HTERT RPE-1 (cell line): Measurements from ENCODE around the gene KCNQ5.
"Not testable (repeated sequence)": the region's sequence is repeated elsewhere in the genome, so short reads cannot be mapped to it uniquely, and the experiment has no call there.

Experiments
- in situ Hi-C: fragments of 300-500 bp; cut with MboI; formaldehyde crosslinking; loops from 4 replicates; pipeline ENCODE4 v1.14.3; 2020; ENCODE audit warnings: low sequenced_read_pairs

Gene KCNQ5

DNA sequence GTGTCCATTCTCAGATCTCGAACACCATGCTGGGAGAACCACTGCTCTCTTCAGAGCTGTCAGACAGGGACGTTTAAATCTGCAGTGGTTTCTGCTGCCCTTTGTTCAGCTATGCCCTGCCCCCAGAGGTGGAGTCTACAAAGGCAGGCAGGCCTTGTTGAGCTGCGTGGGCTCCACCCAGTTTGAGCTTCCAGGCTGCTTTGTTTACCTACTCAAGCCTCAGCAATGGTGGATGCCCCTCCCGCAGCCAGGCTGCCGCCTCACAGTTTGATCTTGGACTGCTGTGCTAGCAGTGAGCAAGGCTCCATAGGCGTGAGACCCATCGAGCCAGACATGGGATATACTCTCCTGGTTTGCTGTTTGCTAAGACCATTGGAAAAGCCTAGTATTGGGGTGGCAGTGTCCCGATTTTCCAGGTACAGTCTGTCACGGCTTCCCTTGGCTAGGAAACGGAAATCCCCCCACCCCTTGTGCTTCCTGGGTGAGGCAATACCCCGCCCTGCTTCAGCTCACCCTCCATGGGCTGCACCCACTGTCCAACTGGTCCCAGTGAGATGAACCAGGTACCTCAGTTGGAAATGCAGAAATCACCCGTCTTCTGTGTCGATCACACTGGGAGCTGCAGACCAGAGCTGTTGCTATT lies 362.4 kb downstream of the KCNQ5 start:
- in situ Hi-C loops: not testable (repeated sequence)

DNA sequence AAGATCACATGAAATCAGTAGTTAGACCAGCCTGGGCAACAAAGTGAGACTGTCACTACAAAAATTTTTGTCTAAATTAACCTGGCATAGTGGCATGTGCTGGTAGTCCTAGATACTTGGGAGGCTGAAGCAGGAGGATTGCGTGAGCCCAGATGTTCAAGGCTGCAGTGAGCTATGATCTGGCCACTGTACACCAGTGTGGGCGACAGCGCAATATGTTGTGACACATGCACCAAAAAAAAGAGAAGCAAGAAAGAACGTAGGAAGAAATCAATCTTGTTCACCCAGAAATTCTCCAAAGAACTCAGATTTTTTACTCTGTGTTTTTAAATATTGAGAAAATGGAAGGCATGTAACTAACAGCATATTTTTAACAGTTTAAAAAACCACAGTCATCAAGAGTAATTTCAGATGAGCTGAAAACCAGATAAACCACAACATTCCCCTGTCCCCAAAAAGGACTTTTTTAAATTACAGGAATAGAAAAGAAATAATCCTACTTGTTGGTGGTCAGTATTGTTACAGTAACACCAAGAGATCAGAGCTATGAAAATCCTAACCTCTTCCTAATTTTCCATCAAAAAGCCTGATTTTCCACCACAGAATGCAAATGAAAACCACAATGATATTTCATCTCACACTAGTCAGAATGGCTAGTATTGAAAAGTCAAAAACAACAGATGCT lies 363.3 kb downstream of the KCNQ5 start:
- in situ Hi-C loops: no loop called here

DNA sequence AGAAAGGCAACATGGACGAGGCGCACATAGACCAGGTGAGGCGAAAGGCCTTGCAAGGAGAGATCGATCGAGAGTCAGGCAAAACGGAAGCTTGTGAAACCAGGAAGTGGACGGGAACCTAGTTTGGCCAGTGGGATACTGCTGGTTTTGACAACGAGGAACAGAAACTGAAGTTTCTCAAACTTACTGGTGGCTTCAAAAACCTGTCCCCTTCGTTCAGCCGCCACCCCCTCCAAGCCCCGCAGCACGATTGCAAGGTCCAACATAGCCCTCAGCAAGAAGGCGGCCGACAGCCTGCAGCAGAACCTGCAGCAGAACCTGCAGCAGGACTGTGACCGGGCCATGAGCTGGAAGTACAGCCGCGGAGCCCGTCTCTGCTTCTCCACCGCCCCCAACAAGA lies 365.4 kb downstream of the KCNQ5 start:
- in situ Hi-C loops: no loop called here

DNA sequence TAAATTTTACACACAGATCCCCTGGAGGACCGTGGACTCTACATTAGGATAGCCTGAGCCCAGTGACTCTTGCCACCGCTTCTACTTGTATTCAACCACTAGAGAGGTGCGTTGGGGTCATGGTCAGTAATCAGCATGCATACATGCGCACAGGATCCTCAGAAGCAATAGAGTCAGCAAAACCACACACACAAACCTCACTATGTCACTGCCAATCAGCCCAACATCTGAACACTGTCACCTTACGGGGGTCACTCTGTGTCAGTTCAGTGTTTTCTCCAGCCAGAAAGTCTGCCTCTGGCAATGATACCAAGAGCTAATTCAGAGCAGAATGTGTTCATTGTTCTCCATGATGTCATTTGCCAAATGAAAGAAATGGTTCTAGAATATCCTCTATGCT lies 378.1 kb downstream of the KCNQ5 start:
- in situ Hi-C loops: no loop called here

DNA sequence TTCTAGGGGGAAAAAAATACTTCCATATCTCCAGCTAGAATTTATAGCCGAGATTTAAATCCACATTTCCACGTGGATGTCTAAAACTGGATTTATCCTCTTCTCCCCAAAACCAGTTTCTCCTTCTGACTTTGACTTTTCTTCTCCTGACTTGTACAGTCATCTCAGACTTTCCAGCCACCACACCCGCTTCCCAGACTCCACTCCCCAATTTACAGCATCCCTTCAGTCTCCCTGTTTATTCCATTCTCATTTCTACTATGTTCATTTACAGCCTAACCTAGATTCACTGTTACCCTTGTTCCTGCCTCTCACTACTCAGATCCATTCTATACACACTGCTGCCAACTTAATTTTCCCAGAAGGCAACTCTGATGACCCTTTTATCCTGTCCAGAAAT lies 378.6 kb downstream of the KCNQ5 start:
- in situ Hi-C loops: no loop called here

DNA sequence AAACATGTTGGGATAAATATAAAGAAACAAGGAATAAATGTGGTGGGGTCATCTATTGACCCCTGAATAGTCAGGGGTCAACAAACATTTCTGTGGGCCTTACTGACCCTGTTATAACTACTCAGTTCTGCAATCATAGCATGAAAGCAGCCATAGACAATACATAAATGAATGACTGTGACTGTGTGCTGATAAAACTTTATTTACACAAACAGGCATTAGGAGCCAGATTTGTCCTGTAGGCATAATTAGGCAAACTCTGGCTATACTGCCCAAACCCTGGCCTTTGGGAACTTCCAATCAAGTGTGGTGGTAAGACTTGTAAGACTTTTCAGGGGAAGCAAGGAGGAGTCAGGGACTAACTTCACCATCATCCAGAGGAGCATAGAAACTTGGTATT lies 380.7 kb downstream of the KCNQ5 start:
- in situ Hi-C loops: no loop called here

DNA sequence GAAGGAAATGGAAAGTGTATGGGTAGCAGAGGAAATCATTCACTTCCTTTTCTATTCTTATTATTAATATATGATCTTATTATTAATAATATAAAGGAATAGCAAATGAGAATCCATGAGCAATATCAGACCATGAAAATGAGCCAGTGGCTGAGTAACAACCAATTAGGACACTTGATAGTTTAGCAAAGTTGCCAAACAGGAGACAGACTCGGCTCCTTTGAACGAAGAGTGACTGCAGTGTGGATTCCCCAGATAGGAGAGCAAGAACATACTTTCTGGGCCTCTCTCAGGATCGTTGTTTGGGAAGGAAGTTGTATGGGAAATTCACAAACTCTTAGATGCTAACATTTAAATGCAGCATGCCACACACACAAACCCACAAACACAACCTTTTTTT lies 381.4 kb downstream of the KCNQ5 start:
- in situ Hi-C loops: no loop called here

DNA sequence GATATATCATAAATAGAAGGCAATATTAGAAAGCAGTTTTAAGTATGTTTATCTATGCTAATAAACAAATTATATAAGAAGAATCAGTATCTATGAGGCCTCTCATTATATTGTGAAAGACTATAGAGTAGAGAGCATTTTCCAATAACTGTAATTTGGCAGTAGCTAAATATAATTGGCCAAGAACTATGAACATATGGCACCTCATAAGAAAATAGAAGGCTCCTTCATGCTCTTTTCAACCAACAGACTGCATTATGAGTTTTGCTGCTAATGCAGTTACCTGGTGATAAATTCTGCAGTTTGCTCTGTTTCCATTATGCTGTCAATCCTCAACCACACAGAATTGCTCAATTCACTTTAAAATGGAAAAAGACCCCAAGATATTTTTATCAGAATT lies 382.4 kb downstream of the KCNQ5 start:
- in situ Hi-C loops: no loop called here

DNA sequence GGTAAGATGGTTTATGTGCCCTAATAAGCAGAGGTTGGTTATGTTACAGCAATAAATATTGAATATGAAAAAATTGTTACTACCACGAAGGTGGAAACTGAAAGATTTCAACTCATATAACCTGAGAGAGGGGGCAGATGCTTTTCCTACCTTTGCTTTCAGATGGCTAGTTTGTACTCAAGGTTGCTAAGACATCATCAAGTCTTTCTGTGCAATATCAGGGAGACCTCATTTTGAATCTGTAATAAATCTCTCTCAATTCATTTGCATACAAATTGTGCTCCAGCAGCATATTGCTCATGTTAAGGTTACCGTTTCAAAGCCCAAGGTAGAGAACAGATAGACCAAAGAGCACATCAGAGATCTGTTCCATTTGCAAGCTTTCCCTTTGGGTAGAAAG lies 383.0 kb downstream of the KCNQ5 start:
- in situ Hi-C loops: no loop called here

DNA sequence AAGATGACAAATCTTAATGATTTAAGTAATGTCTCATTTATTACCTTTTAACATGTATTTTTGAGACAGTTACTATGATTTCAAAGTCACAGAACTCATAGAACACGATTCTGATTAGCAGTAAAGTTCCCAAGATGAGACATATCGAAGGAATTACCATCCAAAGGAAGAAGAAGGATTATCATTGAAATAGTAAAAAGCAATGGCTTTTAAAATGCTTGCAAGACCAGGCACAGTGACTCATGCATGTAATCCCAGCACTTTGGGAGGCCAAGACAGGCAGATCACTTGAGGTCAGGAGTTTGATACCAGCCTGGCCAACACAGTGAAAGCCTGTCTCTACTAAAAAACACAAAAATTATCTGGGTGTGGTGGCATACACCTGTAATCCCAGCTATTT lies 384.3 kb downstream of the KCNQ5 start:
- in situ Hi-C loops: no loop called here

DNA sequence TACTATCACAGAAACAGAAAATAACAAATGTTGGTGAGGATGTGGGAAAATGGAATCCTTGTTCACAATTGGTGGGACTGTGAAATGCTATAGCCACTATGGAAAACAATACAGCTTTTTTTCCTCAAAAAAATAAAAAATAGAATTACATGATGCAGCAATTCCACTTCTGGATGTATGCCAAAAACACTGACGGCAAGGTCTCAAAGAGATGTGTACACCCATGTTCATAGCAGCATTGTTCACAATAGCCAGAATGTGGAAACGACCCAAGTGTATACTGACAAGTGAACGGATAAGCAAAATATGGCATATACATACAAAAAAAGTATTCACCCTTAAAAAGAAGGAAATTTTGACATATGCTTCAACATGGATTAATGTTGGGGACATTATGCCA lies 390.1 kb downstream of the KCNQ5 start:
- in situ Hi-C loops: no loop called here

DNA sequence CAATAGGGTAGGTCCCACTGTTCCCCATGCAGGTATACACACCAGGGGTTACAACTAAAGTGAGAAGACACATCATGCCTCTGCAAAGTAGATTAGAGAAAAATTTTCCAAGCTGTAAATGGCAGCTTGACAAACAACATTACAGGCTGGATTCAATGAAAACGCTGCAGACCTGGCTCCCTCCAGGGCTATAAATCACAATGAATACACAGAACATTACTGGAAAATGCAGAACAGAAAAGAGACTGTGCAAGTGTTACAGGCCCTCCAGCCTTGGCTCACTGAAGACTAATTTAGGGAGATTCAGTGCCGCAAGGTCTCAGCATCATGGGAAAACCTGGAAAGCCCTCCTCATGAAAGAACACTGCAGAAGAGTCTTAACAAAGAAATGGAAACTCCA lies 395.6 kb downstream of the KCNQ5 start:
- in situ Hi-C loops: no loop called here

DNA sequence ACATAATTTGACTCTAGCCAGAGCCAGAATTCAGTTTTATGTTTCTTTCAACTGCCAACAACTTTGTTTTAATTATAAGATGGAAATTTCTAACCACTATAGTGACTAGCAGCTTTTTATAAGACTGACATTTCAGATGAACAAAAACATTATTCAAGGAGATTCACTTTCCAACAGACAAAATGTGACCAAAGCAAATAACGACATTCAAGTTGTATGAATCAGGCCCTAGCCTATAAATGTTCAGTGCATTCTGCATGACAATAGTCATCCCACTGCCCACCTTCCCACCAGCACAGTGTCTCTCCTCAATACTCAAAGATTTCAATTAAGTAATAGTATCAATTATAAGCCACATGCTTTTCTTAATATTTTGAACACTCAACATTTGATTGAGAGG lies 402.7 kb downstream of the KCNQ5 start:
- in situ Hi-C loops: no loop called here

DNA sequence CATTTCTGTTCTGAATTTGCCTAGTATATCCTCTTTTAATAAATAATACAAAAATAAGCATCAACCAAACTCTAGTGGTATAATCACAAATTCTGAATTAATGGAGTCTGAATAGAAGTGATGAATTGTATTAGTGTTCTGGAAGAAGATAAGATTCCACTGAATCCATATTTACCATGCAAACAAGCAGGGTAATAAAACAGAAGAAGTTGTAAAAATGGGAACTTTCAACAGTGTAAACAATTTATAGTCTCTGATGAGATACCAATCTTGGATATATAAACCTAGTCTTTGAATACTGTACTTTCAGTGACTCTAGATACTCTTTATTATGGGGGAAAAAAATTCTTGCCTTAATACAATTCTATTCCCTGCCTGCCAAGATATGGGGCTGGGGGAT lies 405.8 kb downstream of the KCNQ5 start:
- in situ Hi-C loops: no loop called here

DNA sequence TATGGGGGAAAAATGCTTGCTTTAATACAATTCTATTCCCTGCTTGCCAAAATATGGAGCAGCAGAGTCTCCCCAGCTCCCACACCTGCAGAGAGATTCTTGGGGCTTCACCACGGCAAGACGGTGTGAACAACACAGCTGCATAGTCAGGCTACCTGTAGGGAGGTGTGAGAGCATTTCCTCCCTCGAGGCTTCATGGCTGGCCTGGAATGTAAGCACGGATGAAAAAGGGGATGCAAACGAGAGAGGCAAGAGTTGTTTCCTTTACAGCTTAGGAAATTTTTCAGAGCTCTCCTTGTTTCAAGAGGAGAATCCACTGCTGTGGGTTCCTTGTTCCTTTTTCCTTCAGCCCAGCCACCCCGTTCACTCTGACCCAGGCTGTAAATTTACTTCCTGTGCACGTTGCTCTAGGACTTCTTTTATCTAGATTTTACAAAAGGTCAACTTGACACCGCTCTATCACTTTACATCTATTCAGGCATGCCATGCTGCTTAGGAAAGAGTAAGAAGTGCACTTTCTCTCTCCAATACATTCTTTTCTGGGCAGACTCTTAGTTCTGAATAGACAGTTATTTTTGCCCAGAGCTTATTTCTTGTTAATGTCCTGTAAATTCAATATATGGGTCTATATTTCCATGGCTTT lies 406.4 kb downstream of the KCNQ5 start:
- in situ Hi-C loops: no loop called here

DNA sequence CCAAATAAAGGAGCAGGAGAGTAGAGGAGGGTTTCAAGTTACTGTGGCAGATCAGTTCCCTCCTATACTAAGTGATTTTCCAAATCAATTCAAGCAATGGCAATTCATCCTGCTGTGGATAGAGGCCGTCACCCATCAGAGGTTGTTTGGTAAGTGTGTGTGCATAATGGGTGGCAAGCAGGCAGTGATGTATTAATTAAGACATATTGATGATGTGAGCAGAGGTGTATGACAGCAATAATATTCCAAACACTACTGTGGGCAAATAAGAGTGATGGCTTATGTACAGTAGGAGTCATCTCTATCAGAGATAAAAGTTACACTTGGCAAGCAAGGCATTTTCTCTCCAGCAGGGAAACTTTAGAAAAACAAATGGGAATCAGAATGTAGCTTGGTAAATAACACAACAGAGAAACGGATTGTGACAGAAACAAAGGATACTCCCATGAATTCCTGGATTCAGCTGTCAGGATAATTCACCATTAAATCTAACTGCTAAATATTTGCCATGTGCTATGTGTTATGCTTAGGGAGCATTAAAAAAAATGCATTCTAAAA lies 407.1 kb downstream of the KCNQ5 start:
- in situ Hi-C loops: no loop called here

DNA sequence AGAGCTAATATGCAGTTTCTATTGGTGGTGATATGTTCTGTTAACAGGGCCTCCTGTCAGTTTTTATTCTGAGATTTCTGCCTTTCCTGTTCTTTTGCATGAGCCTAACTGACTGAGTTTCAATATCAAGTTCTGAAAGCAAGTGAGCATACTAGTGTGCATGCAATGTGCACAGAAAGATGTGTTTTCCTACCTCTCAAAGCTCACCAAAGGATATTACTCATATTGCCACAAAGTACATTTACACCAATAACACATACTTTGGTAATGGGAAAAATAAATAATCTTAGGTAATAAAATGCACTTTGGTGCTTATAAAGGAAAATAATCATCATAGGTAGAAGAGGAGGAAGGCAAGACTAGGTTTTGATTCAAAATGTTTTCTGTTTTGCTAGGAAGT lies 408.4 kb downstream of the KCNQ5 start:
- in situ Hi-C loops: no loop called here

DNA sequence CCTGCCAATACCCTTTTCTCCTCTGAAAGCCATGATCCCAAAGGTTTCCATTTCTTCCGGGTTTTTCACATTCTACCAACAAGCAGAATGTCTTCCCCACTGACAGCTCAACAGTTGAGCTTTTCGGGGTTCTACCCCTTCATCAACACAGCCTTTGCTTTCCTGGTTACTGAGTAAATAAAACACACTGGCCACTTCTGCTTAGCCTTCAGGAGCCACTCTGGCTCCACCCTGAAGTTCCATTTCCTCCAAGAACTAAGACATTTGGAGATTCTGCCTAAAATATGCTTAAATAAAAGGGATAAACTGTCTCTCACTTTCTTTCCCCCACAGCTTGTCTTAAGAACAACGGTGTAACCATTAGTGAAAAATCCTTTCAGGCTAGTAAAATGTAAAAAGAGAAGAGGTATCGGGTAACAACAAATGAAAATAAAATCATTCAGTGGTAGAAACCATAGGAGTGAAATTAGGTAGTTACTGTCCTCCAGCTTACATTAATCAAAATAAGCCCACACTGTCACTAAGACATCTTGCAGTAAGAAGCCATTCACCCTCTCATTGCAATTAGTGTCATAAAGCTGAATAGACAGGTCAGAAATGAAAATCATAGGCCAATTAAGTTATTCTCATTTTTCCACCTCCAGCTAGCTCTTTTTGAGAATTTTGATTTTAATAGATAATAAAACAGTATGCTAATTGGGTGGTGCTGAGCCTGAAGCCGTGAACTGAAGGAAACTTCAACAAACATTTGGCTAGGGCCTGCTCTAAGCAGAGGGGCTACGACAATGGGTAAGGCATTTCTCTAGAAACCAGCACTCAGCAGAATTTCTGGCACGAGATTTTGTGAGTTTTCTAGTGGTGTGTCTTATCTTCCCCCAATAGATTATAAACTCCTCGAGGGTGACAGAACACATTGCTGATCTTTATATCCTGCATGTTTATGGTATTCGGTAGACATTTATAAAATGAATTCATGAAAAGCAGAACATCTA lies 409.2 kb downstream of the KCNQ5 start:
- in situ Hi-C loops: no loop called here

DNA sequence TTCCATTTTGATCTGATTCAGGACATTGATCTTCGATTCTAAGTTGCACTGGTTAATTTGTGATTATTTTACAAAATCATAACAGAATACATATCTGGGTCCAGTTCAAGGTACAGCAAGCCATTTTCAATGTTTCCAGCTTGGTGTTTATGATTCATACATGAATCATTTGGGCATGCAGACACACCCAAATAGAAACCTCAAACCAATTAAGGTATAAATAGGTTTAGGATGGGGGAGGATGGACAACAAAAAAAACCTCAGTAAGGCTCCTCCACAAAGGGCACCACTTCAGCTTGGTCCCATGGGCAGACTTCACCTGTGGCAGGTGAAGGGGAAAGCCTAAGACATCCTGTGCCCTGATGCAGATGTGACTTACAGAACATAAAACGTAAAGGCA lies 410.7 kb downstream of the KCNQ5 start:
- in situ Hi-C loops: no loop called here

DNA sequence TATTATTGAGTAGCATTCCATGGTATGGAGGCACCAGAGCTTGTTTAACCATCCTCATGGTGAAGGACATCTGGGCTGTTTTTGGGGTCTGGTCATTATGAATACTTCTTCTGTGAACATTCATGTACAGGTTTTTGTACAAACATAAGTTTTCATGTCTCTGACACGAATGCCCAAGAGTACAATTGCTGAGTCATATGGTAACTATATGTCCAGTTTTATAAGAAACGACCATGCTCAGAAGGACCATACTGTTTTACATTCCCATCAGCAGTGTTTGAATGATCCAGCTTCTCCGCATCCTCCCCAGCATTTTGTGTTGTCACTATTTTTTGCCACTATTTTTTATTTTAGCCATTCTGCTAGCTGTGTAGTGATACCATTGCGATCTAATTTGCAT lies 414.8 kb downstream of the KCNQ5 start:
- in situ Hi-C loops: no loop called here

DNA sequence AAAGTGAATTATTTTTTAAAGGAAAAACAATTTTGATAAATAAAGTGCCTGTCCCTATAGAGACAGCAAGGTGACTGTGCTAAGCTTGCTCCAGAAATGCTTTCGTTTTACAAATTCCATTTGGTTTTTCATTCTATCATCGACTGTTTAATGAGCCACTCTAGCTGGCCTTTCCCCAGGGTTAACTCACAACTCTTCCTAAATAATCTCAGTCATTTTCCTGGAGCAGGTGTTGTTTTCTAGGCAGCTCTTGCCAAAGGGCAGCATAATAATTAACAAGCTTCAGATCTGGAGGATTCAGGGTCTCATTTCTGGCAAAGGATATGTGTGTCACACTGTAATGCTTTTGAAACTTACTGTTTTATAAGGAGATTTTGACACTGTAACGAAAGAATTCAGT lies 419.2 kb downstream of the KCNQ5 start:
- in situ Hi-C loops: no loop called here
